Fibroblast of skin of left quadriceps (primary cell): ENCODE measurements around the gene MEGF10.

Source experiments
- DNase-seq, 2 experiments: peaks; one replicate each; pipeline ENCODE4 v3.0.0-alpha.2; 2013; ENCODE audit warnings: low read depth in 2 of 2

The MEGF10 gene

GRCh38 chr5:127409921-127410675 lies 119.5 kb downstream of the MEGF10 start:
- DNase-seq: no peak

- DNase-seq: peak; percentile 7 to 11
Measured at GRCh38 chr5:127410959-127411358, 120.4 kb downstream of the MEGF10 start.

GRCh38 chr5:127411381-127411780 lies 120.8 kb downstream of the MEGF10 start:
- no peak for DNase-seq

- no peak for DNase-seq
Measured at GRCh38 chr5:127412698-127413097, 122.1 kb downstream of the MEGF10 start.

GRCh38 chr5:127415034-127415433 lies 124.4 kb downstream of the MEGF10 start:
- DNase-seq: no peak

GRCh38 chr5:127416906-127417305 lies 126.3 kb downstream of the MEGF10 start:
- DNase-seq: no peak

- no peak for DNase-seq
Measured at GRCh38 chr5:127417528-127417927, 126.9 kb downstream of the MEGF10 start.

DNA sequence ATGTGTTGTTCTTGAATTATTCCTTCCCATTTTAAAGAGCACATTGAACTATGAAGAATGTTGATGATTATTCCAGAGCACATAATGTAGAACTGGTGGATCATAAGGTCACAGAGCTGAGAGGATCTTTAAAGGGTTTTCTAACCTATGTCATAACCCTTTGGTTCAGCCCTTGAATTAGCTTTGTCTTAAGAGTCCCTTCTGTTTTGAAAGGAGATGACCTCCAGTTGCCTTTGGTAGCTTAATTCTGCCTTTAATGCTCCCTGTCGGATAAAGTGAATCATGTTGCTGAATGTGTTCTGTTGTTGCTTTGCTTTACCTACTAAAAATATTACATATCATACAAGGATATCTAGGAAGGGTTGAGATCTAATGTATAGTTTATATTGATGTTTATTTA lies 127.8 kb downstream of the MEGF10 start:
- no peak for DNase-seq

- no peak for DNase-seq
Measured at GRCh38 chr5:127418974-127419682, 128.5 kb downstream of the MEGF10 start.

DNA sequence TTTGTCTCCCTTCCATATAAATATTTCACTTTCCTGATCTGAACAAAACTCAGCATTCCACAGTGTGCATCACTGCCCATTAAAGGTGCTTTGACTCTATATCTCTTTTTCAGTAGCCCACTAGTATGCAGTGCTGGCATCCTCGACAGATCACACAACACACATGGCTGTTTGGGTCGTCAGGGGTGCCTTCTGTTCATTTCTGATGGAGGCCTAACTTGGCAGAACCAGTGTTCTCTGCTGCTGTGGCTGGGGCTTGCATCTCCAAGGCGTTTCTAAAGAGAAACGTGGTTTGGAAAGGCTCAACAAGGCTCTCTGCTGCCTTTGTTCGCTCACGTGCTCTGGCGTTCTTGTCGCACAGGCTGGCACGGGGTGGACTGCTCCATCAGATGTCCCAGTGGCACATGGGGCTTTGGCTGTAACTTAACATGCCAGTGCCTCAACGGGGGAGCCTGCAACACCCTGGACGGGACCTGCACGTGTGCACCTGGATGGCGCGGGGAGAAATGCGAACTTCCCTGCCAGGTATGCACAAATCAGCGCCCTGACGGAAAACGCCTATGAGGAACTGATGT lies 129.2 kb downstream of the MEGF10 start:
- DNase-seq: no peak

- DNase-seq: no peak
Measured at GRCh38 chr5:127420758-127421157, 130.2 kb downstream of the MEGF10 start.

GRCh38 chr5:127421471-127421870 lies 130.9 kb downstream of the MEGF10 start:
- no peak for DNase-seq

DNA sequence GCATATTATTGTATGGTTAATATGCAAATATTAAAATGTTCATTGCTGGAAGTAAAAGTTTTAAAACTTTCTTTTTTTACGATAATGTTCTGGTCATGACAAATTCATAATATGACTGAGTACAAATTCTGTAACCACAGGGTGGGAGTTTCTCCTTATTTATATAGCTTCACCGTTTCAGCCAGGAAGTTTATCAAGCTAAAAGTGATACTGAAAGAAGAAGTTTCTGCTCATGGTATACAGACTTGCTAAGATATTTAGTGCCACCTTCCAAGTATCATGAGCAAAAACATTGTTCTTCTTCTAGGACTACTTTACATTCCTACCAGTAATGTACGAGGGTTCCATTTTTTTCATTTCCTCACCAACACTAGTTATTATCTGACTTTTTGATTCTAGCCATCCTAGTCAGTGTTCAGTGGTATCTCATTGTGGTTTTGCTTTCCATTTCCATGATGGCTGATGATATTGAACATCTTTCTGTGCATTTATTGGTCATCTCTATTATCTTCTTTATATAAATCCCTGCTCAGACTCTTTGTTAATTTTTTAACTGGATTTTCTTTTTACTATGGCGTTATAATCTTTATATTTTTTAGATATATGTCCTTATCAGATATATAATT lies 132.7 kb downstream of the MEGF10 start:
- DNase-seq: no peak

- DNase-seq: no peak
Measured at GRCh38 chr5:127425037-127425436, 134.4 kb downstream of the MEGF10 start.

GRCh38 chr5:127425868-127426267 lies 135.3 kb downstream of the MEGF10 start:
- no peak for DNase-seq

DNA sequence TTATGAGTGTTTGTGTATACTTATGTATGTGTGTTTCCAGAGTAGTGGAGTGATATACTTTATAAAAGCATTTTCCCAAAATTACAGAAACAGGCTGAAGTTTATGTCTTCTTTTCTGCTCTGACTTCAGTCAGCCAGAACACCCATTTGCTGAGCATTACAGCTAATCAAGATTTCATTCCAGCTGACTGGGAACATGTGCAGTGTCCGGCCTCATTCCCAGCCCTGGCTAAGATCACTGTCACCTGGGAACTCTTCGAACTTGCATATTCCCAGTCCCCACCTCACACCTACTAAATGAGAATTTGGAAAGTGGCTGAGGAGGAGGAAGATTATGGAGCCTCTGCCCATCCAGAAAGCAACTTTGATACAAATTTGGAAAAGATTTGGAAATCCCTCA lies 136.1 kb downstream of the MEGF10 start:
- no peak for DNase-seq

- DNase-seq: no peak
Measured at GRCh38 chr5:127428276-127428675, 137.7 kb downstream of the MEGF10 start.

DNA sequence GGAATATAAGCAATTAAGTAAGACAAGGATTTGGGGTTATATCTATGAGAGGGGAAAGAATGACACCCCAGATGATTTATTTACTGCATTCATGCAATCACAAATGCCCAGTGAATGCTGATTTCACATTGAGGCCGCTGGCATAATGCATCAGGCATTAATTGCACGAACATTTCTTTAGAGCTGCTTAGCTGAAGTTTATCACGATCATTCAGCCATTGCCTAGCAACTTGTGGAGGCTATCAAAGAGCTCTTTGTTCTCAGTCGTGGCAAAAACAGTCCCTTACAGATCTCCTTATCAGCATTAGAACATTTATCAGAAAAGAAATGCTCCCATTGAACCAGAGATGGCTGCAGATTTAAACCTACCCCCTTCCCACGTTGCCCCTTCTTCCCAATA lies 138.2 kb downstream of the MEGF10 start:
- no peak for DNase-seq

- DNase-seq: no peak
Measured at GRCh38 chr5:127429928-127430327, 139.3 kb downstream of the MEGF10 start.

DNA sequence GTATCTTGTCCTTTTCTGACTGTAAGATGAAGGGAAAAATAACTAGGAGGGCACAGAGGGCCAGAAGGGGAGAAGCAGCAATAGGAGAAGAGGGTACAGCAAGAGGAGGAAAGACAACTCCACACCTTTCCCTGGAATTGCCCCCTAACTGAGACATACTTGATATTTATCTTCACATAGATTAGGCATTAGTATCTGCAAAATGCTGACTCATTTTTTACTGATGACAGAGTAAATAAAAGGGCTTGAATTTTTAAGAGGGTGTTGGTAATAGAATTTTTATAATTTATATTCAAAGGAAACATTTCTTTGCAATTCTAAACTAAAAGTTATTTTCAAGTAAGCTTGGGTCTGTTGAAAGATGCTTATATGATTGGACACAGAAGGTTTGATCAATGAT lies 140.0 kb downstream of the MEGF10 start:
- DNase-seq: no peak

DNA sequence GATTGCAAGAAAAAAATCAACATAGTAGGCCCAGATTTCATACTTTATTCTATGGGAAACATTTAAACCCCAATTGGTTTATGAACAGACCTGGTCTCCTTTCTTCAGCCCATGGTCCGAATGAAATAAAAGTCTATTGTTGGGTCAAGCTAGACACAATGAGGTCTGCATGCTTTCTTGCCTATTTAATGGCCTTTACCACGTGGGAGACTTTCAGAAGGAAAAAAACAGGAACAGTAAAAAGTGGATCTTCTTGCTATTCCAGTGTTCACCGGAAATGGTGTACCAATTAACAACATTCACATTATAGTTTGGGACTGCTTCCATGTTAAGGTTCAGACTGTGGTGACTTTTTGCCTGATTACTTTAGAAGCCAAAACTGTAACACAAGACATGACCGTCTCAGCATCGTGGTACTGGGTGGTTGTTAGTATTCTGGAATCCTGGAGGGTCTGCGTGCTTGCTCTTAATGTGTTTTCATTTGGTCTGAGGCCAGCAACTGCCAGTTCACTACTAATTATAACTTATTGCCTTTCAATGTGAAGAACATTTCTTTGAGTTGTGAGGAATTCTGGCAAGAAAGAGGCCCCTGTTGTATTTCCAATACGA lies 141.5 kb downstream of the MEGF10 start:
- DNase-seq: no peak

DNA sequence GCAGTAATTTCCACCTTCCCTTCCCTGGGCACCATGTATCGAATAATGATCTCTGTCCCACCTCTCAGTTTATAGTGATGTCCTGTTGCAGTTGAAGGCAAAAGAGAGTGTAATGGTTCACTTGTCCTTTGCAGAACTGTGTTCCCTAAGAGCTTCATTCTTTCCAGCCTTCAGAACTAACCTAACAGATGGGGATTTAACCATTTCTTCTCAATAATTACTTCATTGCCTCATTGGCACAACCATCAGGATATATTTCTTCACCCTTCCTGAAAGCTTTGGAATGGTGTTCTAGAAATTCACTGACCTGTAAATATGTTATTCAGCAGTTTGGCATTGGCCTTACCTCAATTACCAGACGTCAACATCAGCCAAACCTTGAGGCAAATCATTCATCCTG lies 142.9 kb downstream of the MEGF10 start:
- no peak for DNase-seq
